OCI-LY1 (cell line): ENCODE data around the gene EFCAB10.
"Not testable (repeated sequence)": the region's sequence is repeated elsewhere in the genome, so short reads cannot be mapped to it uniquely, and the experiment has no call there.

ENCODE experiments used
- H2AFZ ChIP-seq: fragments of 200-600 bp; sonication (generic), shearing (Covaris generic); 2 replicates; pipeline ENCODE4 v1.6.0; 2014; ENCODE audit warnings: antibody characterized with exemption, mild to moderate bottlenecking, low read length
- H3F3A ChIP-seq: fragments of 200-600 bp; sonication (generic), shearing (Covaris generic); 2 replicates; pipeline ENCODE4 v1.6.0; 2014; ENCODE audit warnings: mild to moderate bottlenecking, antibody characterized with exemption, low read length, moderate library complexity; ENCODE audit not compliant: insufficient read depth
- H3K27ac ChIP-seq: fragments of 200-600 bp; sonication (generic); 2 replicates; pipeline ENCODE4 v1.5.1; 2014; ENCODE audit warnings: low read length, mixed run types, mild to moderate bottlenecking, low read depth; ENCODE audit not compliant: poor library complexity, severe bottlenecking
- H3K27me3 ChIP-seq: fragments of 200-600 bp; sonication (generic); 2 replicates; pipeline ENCODE4 v1.6.0; 2014; ENCODE audit warnings: antibody characterized with exemption, mild to moderate bottlenecking, low read length, moderate library complexity; ENCODE audit not compliant: insufficient read depth
- H3K36me3 ChIP-seq: fragments of 200-600 bp; sonication (generic); 2 replicates; pipeline ENCODE4 v1.6.1; 2014; ENCODE audit warnings: mild to moderate bottlenecking, antibody characterized with exemption, low read length, moderate library complexity, mixed read lengths; ENCODE audit not compliant: insufficient read depth
- H3K4me1 ChIP-seq: fragments of 200-600 bp; sonication (generic); 2 replicates; pipeline ENCODE4 v1.5.1; 2014; ENCODE audit warnings: mild to moderate bottlenecking, low read length, moderate library complexity; ENCODE audit not compliant: insufficient read depth, severe bottlenecking
- H3K4me2 ChIP-seq: fragments of 200-600 bp; sonication (generic), shearing (Covaris generic); 2 replicates; pipeline ENCODE4 v1.6.1; 2014; ENCODE audit warnings: low read length
- H3K4me3 ChIP-seq: fragments of 200-600 bp; sonication (generic); 2 replicates; pipeline ENCODE4 v1.5.1; 2014; ENCODE audit warnings: low read length, low read depth, mild to moderate bottlenecking, mixed read lengths; ENCODE audit not compliant: poor library complexity, severe bottlenecking
- H3K79me2 ChIP-seq: fragments of 200-600 bp; shearing (Covaris generic); 2 replicates; pipeline ENCODE4 v1.6.1; 2016; ENCODE audit warnings: mixed run types, low read length, mixed read lengths; ENCODE audit not compliant: insufficient read depth
- H3K9ac ChIP-seq: fragments of 200-600 bp; sonication (generic), shearing (Covaris generic); 2 replicates; pipeline ENCODE4 v1.6.1; 2014; ENCODE audit warnings: mild to moderate bottlenecking, low read length, mixed read lengths
- H3K9me2 ChIP-seq: fragments of 200-600 bp; sonication (generic), shearing (Covaris generic); 2 replicates; pipeline ENCODE4 v1.6.1; 2014; ENCODE audit warnings: low read depth, mild to moderate bottlenecking, low read length, mixed read lengths
- H3K9me3 ChIP-seq: fragments of 200-600 bp; shearing (Covaris generic); 2 replicates; pipeline ENCODE4 v1.6.1; 2014; ENCODE audit warnings: low read length, mixed read lengths
- H4K20me1 ChIP-seq: fragments of 200-600 bp; sonication (generic), shearing (Covaris generic); 2 replicates; pipeline ENCODE4 v1.6.0; 2016; ENCODE audit warnings: mild to moderate bottlenecking, low read length; ENCODE audit not compliant: insufficient read depth
- CTCF ChIP-seq: fragments of 200-600 bp; sonication (generic), shearing (Covaris generic); IDR thresholded peaks from 2 replicates; pipeline ENCODE4 v1.5.1; 2017; ENCODE audit warnings: mild to moderate bottlenecking, antibody characterized with exemption, low read length, moderate library complexity, mixed read lengths
- EZH2 ChIP-seq: fragments of 200-600 bp; sonication (generic), shearing (Covaris generic); IDR thresholded peaks from 2 replicates; pipeline ENCODE4 v1.8.0; 2017; ENCODE audit warnings: borderline replicate concordance, mixed run types, mild to moderate bottlenecking, antibody characterized with exemption, low read length, moderate library complexity, mixed read lengths

EFCAB10 gene

GRCh38 chr7:105521027-105521716, 60.1 kb downstream of the EFCAB10 start:
- Histone ChIP-seq H3K4me1 (peaks cover 25% of the 10 kb centered on the region), H3K27ac (no peak overlapping the region), H3F3A (no peaks in the 10 kb centered on the region), H4K20me1 (no peaks in the 10 kb centered on the region), H3K4me2 (peak overlapping the region; percentile 93), H2AFZ (no peak overlapping the region), H3K79me2 (peaks cover 31% of the 10 kb centered on the region), H3K27me3 (no peaks in the 10 kb centered on the region), H3K36me3 (peaks cover 13% of the 10 kb centered on the region), H3K9ac (peak overlapping the region; percentile 75), H3K9me3 (no peaks in the 10 kb centered on the region), H3K4me3 (peak overlapping the region; percentile 75), H3K9me2 (no peaks in the 10 kb centered on the region)
- TF ChIP-seq EZH2 = no peak
- no peak; the same call in 1 of the 2 replicates for TF ChIP-seq CTCF

DNA sequence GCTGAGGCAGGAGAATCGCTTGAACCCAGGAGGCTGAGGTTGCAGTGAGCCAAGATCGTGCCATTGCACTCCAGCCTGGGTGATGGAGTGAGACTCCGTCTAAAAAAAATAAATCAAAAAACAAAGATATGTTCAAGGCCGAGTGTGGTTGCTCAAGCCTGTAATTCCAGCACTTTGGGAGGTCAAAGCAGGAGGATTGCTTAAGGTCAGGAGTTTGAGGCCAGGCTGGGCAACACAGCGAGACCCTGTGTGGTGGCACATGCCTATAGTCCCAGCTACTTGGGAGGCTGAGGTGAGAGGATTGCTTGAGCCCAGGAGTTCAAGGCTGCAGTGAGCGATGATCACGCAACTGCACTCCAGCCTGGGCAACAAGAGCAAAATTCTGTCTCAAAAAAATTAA, 60.7 kb downstream of the EFCAB10 start:
- not testable (repeated sequence) for H3K9me2 ChIP-seq, H2AFZ ChIP-seq, H3K9me3 ChIP-seq, H3F3A ChIP-seq, H4K20me1 ChIP-seq, H3K27me3 ChIP-seq, H3K27ac ChIP-seq
- H3K4me3 ChIP-seq = peak overlapping the region; percentile 75
- H3K4me1 ChIP-seq = peaks cover 25% of the 10 kb centered on the region
- H3K9ac ChIP-seq = peak overlapping the region; percentile 75; the same call in 1 of the 2 replicates
- H3K79me2 ChIP-seq = peaks cover 31% of the 10 kb centered on the region
- peak overlapping the region; percentile 93 for H3K4me2 ChIP-seq
- H3K36me3 ChIP-seq = peaks cover 13% of the 10 kb centered on the region

DNA sequence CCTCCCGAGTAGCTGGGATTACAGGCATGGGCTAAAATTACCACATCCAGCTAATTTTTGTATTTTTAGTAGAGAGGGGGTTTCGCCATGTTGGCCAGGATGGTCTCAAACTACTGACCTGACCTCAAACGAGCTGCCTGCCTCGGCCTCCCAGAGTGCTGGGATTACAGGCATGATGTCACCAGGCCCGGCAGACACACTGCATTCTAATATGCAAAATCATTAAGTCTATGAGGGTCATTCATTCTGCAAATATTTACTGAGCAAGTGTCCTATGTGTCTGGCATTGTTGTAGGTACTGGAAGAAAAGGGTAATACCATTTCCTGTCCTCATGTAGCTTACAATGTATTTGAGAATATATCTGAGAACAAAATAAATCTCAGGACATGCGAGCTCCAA, 61.9 kb downstream of the EFCAB10 start:
- H3K9ac ChIP-seq = no peak overlapping the region
- no peaks in the 10 kb centered on the region for H3K27me3 ChIP-seq
- H2AFZ ChIP-seq = no peak overlapping the region
- H3F3A ChIP-seq = no peaks in the 10 kb centered on the region
- H3K27ac ChIP-seq = no peak overlapping the region
- TF ChIP-seq EZH2 = no peak
- TF ChIP-seq CTCF = no peak
- H3K4me1 ChIP-seq = peaks cover 25% of the 10 kb centered on the region
- H3K4me2 ChIP-seq = no peak overlapping the region
- no peaks in the 10 kb centered on the region for H4K20me1 ChIP-seq
- no peaks in the 10 kb centered on the region for H3K9me2 ChIP-seq
- peaks cover 16% of the 10 kb centered on the region for H3K36me3 ChIP-seq
- no peak overlapping the region for H3K4me3 ChIP-seq
- H3K9me3 ChIP-seq = no peaks in the 10 kb centered on the region
- H3K79me2 ChIP-seq = peaks cover 36% of the 10 kb centered on the region

GRCh38 chr7:105515610-105516009, 65.7 kb downstream of the EFCAB10 start:
- not testable (repeated sequence) for H3F3A ChIP-seq, H2AFZ ChIP-seq, H3K4me3 ChIP-seq, H3K9me2 ChIP-seq, H3K4me2 ChIP-seq, H3K9me3 ChIP-seq, H3K9ac ChIP-seq, H4K20me1 ChIP-seq, H3K27me3 ChIP-seq, H3K4me1 ChIP-seq, H3K27ac ChIP-seq
- H3K79me2 ChIP-seq = peaks cover 51% of the 10 kb centered on the region
- peaks cover 24% of the 10 kb centered on the region for H3K36me3 ChIP-seq
